Activated CD4-positive, alpha-beta T cell treated with anti-CD3 and anti-CD28 coated beads, Interleukin-2, Interleukin-6, amounts not matched to agents 100 ng/mL and 50 ng/mL, durations not matched to agents 16 hours and 8 hours (primary cell): ENCODE results near the gene TTBK1.

Experiments
- DNase-seq: peaks from one replicate; pipeline ENCODE4 v3.0.0-alpha.2; 2020

Gene TTBK1

GRCh38 chr6:43256670-43257366, 13.5 kb downstream of the TTBK1 start:
- no peak for DNase-seq

GRCh38 chr6:43257367-43258145, 14.3 kb downstream of the TTBK1 start:
- DNase-seq, result no peak

- no peak for DNase-seq
These were observed 14.9 kb downstream of the TTBK1 start for GRCh38 chr6:43258180-43258579.

- DNase-seq, result no peak
These were observed 15.8 kb downstream of the TTBK1 start for GRCh38 chr6:43258807-43259686.

GRCh38 chr6:43260791-43261190, 17.5 kb downstream of the TTBK1 start:
- no peak for DNase-seq

GRCh38 chr6:43261198-43261597, 17.9 kb downstream of the TTBK1 start:
- DNase-seq, result no peak

- DNase-seq, result no peak
These were observed 18.9 kb downstream of the TTBK1 start for GRCh38 chr6:43262000-43262779.

- DNase-seq, result no peak
These were observed 19.6 kb downstream of the TTBK1 start for GRCh38 chr6:43262780-43263313.

- DNase-seq, result peak; percentile 81
These were observed 20.3 kb downstream of the TTBK1 start for GRCh38 chr6:43263314-43264178.

GRCh38 chr6:43264599-43265145, 21.4 kb downstream of the TTBK1 start:
- DNase-seq, result no peak

- DNase-seq, result no peak
These were observed 22.3 kb downstream of the TTBK1 start for GRCh38 chr6:43265564-43265963.

GRCh38 chr6:43267619-43268354, 24.5 kb downstream of the TTBK1 start:
- no peak for DNase-seq

- DNase-seq, result no peak
These were observed 25.0 kb downstream of the TTBK1 start for GRCh38 chr6:43268355-43268700.

- no peak for DNase-seq
These were observed 25.5 kb downstream of the TTBK1 start for GRCh38 chr6:43268782-43269272.

- peak; percentile 26 for DNase-seq
These were observed 26.2 kb downstream of the TTBK1 start for GRCh38 chr6:43269273-43270007.

GRCh38 chr6:43271103-43271815, 28.0 kb downstream of the TTBK1 start:
- DNase-seq, result no peak

GRCh38 chr6:43271944-43272343, 28.7 kb downstream of the TTBK1 start:
- no peak for DNase-seq

- no peak for DNase-seq
These were observed 30.4 kb downstream of the TTBK1 start for GRCh38 chr6:43273707-43274106.
